Measurements from ENCODE around the gene FKRP.
A peak's percentile ranks its signal among the peaks of the same experiment; 100 is the strongest.
"Not testable (repeated sequence)": the region's sequence is repeated elsewhere in the genome, so short reads cannot be mapped to it uniquely, and the experiment has no call there.

FKRP gene

GRCh38 chr19:46745521-46746280, at the start of gene FKRP:
Gene FKRP, plus strand, starts transcription at chr19:46746057. Its CDS starts 9,394 bp downstream, at chr19:46755451.
- DNase-seq (ENCODE audit: low spot score) = no peak

- no peak for DNase-seq (ENCODE audit: low spot score)
Measured at GRCh38 chr19:46696866-46697203, 49.0 kb upstream of the FKRP start.

- no peak for DNase-seq (ENCODE audit: low spot score)
Measured at GRCh38 chr19:46697204-46697960, 48.5 kb upstream of the FKRP start.

GRCh38 chr19:46698395-46699321, 47.2 kb upstream of the FKRP start:
- DNase-seq (ENCODE audit: low spot score) = no peak

GRCh38 chr19:46700704-46701103, 45.2 kb upstream of the FKRP start:
- DNase-seq (ENCODE audit: low spot score) = no peak

GRCh38 chr19:46704379-46705076, 41.3 kb upstream of the FKRP start:
- DNase-seq (ENCODE audit: low spot score) = no peak

GRCh38 chr19:46710687-46711086, 35.2 kb upstream of the FKRP start:
- no peak for DNase-seq (ENCODE audit: low spot score)

GRCh38 chr19:46712768-46713338, 33.0 kb upstream of the FKRP start:
- DNase-seq (ENCODE audit: low spot score) = not testable (repeated sequence)

GRCh38 chr19:46713781-46714443, 31.9 kb upstream of the FKRP start:
- peak; percentile 65 for DNase-seq (ENCODE audit: low spot score)

- DNase-seq (ENCODE audit: low spot score) = no peak
Measured at GRCh38 chr19:46714444-46715106, 31.3 kb upstream of the FKRP start.

- no peak for DNase-seq (ENCODE audit: low spot score)
Measured at GRCh38 chr19:46715620-46715974, 30.3 kb upstream of the FKRP start.

GRCh38 chr19:46715975-46716671, 29.7 kb upstream of the FKRP start:
- DNase-seq (ENCODE audit: low spot score) = no peak

- DNase-seq (ENCODE audit: low spot score) = no peak
Measured at GRCh38 chr19:46716672-46717033, 29.2 kb upstream of the FKRP start.

- DNase-seq (ENCODE audit: low spot score) = peak; percentile 75
Measured at GRCh38 chr19:46717034-46717715, 28.7 kb upstream of the FKRP start, which contains the start of gene PRKD2. Gene PRKD2, minus strand, starts transcription at chr19:46717114. Its CDS starts 744 bp downstream, at chr19:46716370.

- DNase-seq (ENCODE audit: low spot score) = no peak
Measured at GRCh38 chr19:46717716-46718143, 28.1 kb upstream of the FKRP start.

- no peak for DNase-seq (ENCODE audit: low spot score)
Measured at GRCh38 chr19:46718157-46718933, 27.5 kb upstream of the FKRP start.

- DNase-seq (ENCODE audit: low spot score) = no peak
Measured at GRCh38 chr19:46718934-46719622, 26.8 kb upstream of the FKRP start.

All from putamen (tissue), 1 donor.